NCI-H2227 treated with DMSO at 0.1 percent for 48 hours (cell line): ENCODE data around the gene PPP2R5B.

Experiments used
- DNase-seq: peaks from one replicate; lab custom pipeline; 2025; lab: John Stamatoyannopoulos, UW

Gene PPP2R5B

GRCh38 chr11:64908766-64909165 lies 15.7 kb upstream of the PPP2R5B start:
- no peak for DNase-seq

GRCh38 chr11:64909653-64910343 lies 14.7 kb upstream of the PPP2R5B start:
- DNase-seq: no peak

DNA sequence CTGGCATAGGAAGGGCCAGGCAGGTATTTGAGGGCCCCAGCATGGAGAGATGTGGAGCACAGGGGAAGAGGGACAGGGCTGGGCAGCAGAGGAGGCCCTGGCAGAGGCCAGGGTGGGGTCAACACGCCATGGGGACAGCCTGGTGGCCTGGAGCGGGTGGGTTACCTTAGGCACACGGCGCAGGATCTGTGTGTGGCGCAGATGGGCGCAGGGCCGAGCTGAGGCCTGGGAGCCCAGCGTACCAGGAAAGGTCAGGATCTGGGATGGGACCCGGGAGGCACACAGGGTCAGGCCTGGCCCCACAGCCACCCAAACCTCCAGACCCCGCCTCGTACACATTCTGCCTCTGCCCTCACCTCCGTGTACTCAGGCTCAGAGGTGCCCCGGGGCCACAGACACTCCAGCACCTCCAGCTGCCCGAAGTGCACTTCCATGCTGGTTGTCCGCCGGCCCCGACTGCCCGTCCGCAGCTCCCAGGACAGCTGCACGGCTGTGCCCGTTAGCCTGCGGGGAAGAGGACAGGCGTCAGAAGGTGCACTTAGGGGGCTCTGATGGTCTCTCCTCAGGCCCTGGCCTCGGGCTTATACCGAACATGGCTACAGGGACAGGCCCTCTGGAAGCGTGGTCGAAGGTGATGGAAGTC lies 13.9 kb upstream of the PPP2R5B start:
- no peak for DNase-seq

DNA sequence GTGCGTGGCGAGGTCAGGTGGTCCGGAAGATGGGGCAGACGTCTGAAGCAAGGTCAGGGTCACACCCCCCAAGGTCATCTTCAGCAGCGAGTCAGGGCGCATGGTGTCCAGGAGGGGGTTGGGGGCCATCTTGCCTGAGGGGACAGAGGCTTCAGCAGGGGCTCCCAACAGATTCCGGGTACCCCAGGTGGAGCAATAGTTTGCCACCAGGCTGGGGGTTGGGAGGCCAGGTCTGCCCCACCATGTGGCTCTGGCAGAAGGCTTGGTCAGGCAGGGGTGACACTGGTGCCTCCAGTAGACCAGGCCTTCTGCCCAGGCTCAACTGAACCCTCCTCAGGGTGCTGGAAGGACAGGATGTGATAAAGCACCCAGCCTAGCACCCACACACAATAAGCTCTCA lies 13.3 kb upstream of the PPP2R5B start:
- no peak for DNase-seq

DNA sequence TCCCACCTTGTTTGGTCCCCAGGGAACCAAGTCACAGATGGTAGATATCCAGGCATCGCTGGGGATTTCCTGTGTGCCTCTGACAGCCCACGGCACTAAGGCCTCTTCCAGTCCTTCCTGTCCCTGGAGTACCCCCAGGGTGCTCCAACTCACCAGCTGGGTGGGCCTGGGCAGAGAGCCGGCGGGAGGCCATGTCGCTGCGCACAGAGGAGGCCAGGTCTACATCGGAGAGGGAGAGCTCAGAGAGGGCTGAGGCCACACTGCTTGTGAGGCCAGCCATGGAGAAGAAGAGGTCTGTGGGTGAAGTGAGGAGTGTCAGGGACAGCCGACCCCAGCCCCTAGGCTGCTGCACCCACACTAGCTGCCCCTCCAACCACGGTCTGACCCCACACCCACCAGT lies 12.8 kb upstream of the PPP2R5B start:
- DNase-seq: no peak

- DNase-seq: no peak
Observed at GRCh38 chr11:64913171-64913727, 11.2 kb upstream of the PPP2R5B start.

DNA sequence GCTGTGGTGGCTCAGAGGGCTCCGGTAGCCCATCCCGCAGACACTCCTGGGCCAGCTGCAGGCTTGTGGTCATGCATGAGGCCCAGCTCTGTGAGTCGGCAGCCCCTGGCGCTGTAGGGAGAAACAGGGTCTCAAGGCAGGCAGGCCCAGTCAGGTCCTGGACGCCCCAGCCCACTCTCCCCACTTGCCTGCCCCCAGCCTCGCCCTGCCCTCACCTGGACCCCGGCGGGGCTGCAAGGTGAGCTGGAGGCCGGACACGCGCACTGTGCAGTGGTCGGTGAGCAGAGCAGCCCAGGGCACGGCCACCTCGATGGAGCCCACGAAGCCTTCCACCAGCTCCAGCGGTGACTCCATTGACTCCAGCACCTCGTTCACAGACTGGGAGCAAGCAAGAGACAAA lies 10.4 kb upstream of the PPP2R5B start:
- no peak for DNase-seq

DNA sequence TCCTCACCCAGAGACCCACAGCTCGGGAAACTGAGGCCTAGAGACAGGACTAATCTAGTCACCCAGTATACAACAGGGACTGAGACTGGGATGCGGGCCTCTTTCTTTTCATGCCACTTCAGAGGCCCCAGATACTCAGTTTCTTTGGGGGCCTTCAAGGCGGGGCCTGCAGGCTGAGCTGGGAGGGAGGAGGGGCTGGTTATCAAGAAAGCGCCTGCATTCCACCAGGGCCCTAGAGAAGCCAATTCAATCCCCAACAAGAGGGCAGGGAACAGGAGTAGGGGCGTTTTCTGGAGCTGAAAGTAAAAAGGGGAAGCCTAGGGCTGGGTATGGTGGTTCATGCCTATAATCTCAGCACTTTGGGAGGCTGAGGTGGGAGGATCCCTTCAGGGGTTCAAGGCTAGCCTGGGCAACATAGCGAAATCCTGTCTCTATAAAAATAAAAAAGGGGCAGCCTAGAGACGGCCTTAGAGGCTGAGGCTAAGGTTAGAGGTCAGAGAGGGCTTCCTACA lies 9.1 kb upstream of the PPP2R5B start:
- DNase-seq: no peak

DNA sequence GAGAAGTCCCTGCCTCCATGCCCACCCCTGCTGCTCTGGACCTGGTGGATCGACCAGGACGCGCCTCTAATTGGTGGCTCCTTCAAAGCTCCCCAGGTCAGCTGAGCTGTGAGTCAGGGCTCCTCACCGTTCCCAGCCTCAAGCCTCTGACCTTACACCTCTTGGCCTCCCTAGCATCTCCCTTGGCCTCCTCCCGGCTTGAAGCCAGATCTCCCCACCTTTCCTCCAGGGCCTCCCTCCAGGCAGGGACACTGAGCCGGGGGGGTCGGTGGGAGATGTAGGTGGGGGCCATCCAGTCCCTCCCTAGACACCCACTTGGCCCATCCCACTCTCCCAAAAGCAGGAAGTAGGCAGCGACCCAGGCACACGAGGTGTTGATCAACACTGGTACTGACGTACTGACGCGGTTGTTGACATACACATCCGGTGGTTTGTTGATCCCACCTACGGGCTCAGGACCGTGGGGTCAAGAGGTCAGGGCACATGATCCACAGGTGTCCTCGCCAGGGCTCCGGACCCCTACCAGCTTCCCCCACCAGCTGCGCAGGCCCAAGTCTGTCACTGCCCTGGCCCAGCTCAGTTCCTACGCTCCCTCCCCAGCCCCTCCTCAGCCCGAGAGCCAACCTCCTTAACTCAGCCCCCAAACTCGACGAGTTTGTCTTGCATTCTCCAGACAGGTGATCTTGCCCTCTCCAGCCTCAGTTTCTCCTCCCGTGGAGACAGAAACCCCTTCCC lies 8.3 kb upstream of the PPP2R5B start:
- no peak for DNase-seq

DNA sequence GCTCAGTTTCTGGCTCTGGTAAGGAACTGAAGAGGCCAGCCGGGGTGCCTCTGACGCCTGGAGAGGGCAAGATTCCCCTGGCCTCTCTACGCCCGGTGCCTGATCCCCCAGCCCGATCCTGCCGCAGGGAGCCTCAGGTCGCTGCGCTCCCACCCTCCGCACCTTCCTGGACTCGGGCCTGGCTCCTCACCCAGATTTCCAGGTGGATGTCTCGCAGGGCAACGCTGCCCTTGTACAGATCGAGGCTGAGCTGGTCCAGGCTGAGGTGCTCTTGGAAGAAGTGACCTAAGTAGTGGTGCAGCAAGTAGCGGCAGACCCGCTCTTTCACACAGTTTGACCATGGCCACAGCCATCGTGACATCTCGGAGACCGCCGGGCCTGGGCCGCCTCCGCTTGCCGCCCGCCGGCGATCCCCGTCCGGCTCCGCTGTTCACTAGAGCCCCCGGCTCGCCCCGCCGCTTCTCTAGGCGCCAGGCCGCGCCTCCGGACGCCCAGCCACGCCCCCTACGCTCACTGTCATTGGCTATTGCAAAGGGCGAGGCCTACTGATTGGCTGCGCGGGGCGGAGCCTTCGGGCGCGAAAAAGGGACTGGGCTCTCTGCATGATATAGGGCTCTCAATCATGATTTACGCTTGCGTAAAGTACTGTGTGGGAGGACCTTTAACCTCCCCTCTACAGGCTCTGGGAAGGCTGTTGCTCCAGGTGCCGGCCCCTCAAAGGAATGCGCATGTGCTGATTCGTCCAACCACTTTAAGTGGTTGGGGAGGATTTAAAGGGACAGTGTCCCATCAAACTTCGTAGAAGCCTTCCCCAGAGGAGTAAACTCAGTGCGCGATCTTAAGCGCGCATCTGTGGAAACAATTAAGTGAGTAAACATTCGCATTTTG lies 7.5 kb upstream of the PPP2R5B start, which contains the start of gene ATG2A:
TSS of gene ATG2A (minus strand) at position 435 of the 888 bp plus-strand sequence. CDS start at position 361, 74 bp downstream.
- DNase-seq: peak; percentile 99

DNA sequence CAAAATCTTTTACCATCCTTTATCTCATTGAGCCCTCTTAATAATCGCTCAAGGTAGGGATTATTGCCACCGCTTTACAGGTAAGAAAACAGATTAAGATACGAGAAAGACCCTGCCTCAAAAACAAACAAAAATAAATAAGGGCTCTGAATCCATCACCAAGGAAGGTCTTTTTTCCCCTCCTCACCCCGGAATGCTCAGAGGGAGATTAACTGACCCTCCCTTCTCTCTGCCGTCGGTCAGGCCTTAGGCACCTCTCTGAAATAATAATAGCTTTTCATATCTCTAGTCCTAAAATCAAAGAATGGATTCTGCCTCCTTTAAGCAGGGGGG lies 6.9 kb upstream of the PPP2R5B start:
- no peak for DNase-seq

DNA sequence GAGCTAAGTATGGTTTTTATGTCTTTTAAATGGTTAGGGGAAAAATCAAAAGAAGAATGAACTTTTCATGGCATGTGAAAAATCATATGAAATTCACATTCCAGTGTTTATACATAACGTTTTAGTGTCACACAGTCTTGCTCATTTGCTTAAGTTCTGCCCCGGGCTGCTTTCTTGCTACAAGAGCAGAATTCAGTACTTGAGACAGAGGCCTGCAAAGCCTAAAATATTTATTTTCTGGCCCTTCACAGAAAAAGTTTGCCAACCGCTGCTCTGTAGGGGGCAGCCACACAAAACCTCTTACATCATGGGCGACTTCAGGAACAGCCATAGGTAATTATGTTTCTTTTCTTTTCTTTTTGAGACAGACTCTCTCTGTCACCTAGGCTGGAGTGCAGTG lies 6.5 kb upstream of the PPP2R5B start:
- DNase-seq: no peak

DNA sequence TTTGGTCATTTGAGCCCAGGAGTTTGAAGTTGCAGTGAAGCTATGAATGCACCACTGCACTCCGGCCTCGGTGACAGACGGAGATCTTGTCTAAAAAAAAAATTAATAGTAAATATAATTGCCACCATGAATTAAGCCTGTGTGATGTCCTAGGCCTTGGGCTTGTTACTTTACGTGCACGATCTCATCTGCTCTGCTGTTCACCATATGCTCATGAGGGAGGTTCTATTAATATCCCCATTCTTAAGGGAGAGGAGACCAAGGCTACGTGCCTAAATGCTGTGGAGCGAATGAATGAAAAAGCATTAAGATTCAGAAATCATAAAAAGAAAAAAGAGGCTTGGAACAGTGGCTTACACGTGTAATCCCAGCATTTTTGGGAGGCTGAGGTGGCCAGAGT lies 4.9 kb upstream of the PPP2R5B start:
- DNase-seq: no peak

DNA sequence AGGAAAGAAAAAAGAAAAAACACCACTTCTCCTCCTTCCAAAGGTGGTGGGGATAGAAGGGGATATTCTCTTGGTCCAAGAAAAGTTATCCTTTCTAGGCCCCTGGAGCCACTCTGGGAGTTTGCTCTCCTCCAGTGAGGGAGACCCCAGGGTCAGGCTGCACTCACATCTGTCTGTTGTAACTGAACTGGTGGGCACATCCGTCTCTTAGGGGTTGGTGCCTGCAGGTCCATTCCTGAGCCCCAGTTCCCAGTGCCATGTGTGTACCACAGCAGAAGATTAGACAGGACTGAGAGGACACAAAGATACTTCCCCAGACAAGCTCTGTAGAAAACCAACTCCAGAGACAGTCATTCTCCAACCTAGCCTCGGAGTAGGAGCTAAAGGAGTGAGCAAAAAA lies 4.4 kb upstream of the PPP2R5B start:
- no peak for DNase-seq

DNA sequence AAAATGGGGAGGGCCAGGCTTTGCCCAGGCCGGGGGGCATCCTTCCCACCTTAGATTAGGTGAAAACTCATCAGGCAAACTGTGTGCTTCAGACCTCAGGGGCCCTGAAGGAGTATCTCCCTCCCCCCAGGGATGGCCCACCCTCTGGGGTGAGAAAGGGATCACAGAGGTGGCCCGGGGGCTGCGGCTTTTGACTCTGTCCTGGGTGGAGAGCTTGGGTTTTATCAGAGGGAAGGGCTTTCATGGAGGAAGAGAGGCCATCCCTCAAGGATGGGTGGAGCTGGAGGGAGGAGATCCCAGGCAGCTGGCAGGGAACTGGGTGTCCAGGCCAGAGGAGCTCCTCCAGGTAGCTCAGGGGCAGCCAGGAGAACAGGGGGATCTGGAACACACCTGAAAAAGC lies 3.1 kb upstream of the PPP2R5B start:
- no peak for DNase-seq

- DNase-seq: no peak
Observed at GRCh38 chr11:64923151-64923661, 1.3 kb upstream of the PPP2R5B start.

- no peak for DNase-seq
Observed at GRCh38 chr11:64924910-64925284, 408 bp downstream of the PPP2R5B start.

DNA sequence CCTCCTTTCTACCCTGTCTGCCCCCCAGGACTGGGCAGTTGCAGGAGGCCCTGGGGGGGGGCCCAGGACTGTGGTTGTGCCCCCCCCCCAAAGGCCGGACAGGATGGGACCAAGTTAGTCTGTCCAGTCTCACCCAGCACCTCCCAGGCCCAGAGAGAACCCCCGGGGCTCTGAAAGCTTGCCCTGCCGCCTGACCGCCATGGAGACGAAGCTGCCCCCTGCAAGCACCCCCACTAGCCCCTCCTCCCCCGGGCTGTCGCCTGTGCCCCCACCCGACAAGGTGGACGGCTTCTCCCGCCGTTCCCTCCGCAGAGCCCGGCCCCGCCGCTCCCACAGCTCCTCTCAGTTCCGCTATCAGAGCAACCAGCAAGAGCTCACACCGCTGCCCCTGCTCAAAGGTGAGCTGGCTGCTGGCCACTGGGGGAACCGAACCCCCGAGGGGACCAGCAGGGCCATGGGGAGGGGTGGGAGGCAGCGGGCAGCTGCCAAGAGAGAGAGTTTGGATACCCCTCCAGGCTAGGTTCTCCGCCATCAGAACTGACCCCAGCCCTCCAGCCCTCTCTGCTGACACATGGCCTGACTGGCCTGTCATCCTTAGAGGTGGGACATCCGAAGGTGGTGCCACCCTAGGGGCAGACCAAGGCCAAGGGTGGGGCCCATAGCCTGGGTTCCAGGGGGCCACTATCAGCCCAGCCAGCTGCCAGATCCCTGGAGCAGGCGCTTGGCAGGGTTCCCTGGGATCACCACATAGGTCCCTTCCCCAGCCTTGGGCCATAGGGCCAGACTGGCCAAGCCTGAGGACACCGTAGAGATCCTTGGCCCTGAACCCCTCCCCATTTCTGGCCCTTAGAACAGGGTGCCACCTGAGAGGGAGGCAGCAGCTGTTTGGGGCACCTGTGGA lies 1.3 kb downstream of the PPP2R5B start:
- no peak for DNase-seq

- no peak for DNase-seq
Observed at GRCh38 chr11:64926689-64927088, 2.2 kb downstream of the PPP2R5B start.

DNA sequence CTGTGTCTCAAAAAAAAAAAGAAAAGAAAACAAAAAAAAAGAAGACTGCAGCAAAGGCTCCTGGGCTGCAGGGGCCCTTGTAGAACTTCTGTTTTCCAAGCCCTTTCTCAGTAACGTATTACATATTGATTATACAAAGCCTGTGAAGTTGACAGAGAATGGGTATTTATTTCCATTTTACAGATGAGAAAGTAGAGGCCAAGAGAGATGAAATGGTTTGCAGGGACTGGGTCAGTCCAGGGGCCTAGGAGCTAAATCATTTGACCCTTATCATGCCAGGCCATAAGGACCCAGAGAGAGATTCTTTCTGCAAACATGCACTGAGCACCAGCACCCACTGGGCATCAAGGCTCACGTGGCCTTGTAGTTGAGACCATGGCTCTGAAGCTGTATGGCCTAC lies 4.5 kb downstream of the PPP2R5B start:
- no peak for DNase-seq

- no peak for DNase-seq
Observed at GRCh38 chr11:64929625-64930024, 5.1 kb downstream of the PPP2R5B start.
